ENCODE measurements around the gene ELL. TPM values are rescaled to one million over a fixed set of nuclear protein-coding genes. Genes with fewer than 3 reads are reported as not detected.

Gene ELL
- total RNA-seq, 1 donor from 2014 or later = 7.6 TPM

DNA sequence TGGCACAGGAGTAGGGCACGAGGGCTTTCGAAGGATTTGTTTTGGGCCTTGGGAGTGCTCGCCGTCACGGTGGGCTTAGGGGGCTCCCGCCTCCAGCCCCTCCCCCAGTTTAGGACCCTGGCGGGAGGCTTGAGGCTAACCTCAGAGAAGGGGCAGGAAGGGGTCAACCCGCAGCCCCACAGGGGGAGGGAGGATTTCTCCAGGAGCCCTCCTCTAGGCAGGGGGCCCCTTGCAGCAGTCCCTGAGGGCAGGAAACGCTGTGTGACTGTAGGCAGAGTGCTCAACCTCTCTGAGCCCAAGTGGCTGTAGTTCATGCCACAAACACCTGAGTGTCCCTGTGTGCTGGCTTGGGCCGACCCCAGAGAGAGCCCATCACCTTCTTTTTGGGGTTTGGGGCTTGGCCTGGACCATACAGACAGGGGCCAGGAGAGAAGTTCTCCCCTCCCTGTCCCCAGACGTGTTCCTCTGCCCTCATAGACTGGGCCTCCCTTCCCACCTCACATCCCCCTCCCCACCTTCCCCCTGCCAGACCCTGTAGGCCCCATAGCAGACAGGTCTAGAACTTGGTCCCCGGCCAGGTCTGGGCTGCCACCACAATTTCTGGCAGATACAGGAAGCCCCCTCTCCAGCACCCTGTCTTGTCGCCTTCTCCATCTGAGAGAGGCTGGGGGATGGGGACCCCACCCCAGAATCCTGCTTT lies 92.0 kb downstream of the ELL start:
- TF ChIP-seq, protein P1, sequence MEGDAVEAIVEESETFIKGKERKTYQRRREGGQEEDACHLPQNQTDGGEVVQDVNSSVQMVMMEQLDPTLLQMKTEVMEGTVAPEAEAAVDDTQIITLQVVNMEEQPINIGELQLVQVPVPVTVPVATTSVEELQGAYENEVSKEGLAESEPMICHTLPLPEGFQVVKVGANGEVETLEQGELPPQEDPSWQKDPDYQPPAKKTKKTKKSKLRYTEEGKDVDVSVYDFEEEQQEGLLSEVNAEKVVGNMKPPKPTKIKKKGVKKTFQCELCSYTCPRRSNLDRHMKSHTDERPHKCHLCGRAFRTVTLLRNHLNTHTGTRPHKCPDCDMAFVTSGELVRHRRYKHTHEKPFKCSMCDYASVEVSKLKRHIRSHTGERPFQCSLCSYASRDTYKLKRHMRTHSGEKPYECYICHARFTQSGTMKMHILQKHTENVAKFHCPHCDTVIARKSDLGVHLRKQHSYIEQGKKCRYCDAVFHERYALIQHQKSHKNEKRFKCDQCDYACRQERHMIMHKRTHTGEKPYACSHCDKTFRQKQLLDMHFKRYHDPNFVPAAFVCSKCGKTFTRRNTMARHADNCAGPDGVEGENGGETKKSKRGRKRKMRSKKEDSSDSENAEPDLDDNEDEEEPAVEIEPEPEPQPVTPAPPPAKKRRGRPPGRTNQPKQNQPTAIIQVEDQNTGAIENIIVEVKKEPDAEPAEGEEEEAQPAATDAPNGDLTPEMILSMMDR (conservative IDR thresholded peaks at IDR 0.05; ENCODE audit: low read depth, low read length) = no peak
- DNase-seq (ENCODE audit: low read depth) = no peak

GRCh38 chr19:18428787-18429674 lies 92.8 kb downstream of the ELL start:
- H3K4me3 ChIP-seq (ENCODE audit: low read depth, low read length) = no peak overlapping the region
- TF ChIP-seq, protein P1 (conservative IDR thresholded peaks at IDR 0.05; ENCODE audit: low read depth, low read length) = no peak
- no peak for DNase-seq (ENCODE audit: low read depth)

More for the DNA sequence above, 92.0 kb downstream of the ELL start:
- H3K4me3 ChIP-seq (ENCODE audit: low read depth, low read length) = no peak overlapping the region

- no peak for DNase-seq (ENCODE audit: low read depth)
- H3K4me3 ChIP-seq (ENCODE audit: low read depth, low read length) = no peak overlapping the region
- TF ChIP-seq, protein P1 (conservative IDR thresholded peaks at IDR 0.05; ENCODE audit: low read depth, low read length) = no peak
Observed at GRCh38 chr19:18428173-18428786, 93.6 kb downstream of the ELL start.

- H3K4me3 ChIP-seq (ENCODE audit: low read depth, low read length) = no peak overlapping the region
- DNase-seq (ENCODE audit: low read depth) = no peak
- TF ChIP-seq, protein P1 (conservative IDR thresholded peaks at IDR 0.05; ENCODE audit: low read depth, low read length) = no peak
Observed at GRCh38 chr19:18427743-18428113, 94.1 kb downstream of the ELL start.

DNA sequence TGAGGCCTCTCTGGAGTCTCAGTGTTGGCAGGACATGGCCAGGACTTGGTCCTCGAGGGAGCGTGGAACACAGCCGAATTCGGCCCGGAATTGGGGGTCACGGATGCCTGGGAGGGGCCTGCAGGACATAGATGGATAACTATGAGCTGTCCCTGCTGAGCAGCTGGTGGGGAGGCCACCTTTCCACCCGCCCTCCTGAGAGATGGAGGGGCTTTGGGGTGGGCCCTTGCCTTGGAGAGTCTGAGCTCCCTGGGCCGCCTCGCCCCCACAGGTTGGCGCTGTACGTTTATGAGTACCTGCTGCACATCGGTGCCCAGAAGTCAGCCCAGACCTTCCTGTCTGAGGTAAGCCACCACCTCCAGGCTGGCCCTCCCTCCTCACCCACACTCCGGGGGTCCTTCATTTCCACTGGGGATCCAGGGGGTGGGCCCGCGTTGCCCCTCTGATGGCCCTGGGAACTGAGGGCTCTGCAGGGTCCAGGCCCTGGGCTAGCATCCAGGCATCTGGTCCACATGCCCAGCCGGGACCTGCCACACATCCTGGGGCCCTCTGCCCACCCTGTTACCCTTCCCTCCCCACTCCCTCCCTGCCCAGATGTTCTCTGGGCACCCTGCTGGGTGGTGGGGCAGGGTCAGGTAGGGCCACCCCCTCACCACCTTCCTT lies 94.7 kb downstream of the ELL start:
- TF ChIP-seq, protein P1 (conservative IDR thresholded peaks at IDR 0.05; ENCODE audit: low read depth, low read length) = no peak
- no peak for DNase-seq (ENCODE audit: low read depth)
- H3K4me3 ChIP-seq (ENCODE audit: low read depth, low read length) = no peak overlapping the region

DNA sequence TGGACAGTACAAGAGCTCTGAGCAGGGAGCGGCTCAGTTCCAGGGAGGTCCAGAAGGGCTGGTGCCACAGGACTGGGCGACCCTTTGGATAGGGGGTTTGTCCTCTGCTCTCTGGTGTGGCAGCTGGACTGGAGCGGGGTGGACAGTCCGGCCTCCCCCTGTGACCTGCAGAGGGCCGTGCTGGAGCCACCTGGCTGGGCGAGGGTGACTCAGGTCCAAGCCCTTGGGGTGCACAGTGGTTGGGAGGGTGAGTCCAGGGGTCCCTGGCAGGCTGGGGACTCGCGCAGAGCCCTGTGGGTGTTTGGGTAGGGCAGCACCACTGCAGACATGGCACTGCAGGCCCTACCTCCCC lies 95.5 kb downstream of the ELL start:
- no peak overlapping the region for H3K4me3 ChIP-seq (ENCODE audit: low read depth, low read length)
- TF ChIP-seq, protein P1 (conservative IDR thresholded peaks at IDR 0.05; ENCODE audit: low read depth, low read length) = no peak
- no peak for DNase-seq (ENCODE audit: low read depth)

Measured in epithelial cell of proximal tubule (primary cell).